HG03520 (cell line): ENCODE measurements around the gene ART4.

Source experiments
- ATAC-seq: cut with Tn5 transposase; IDR thresholded peaks from one replicate; pipeline ENCODE4 v1.9.1; 2021; ENCODE audit warnings: mild to moderate bottlenecking, moderate library complexity; ENCODE audit not compliant: unreplicated experiment

The ART4 gene

DNA sequence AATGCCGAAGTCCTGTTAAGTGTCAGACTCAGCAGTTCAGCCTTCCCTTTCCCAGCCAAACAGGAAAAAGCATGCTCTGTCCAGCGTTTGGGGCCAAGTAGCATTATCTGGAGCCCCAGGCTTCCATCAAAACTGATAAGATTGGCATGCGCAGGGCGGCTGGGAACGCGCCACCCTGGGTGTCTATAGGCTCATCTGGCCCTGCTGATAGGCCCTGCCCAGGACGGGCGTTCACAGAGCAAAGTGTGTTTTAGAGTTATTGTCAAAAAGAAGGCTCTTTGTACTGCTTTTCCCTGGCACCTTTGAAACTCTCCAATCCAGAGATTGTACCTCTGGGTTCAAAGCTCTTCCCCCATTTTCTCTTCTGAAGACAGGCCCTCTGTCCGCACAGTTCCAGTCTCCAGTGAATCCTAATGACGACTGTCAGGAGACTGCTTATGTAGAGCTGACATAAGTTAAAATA lies at the start of gene ART4:
ART4 (minus strand) TSS at position 102 of the 463 bp plus-strand sequence. CDS start 413 bp downstream, outside the sequence.
- no peak for ATAC-seq

GRCh38 chr12:14892726-14893505 lies 49.6 kb upstream of the ART4 start:
- ATAC-seq, result no peak

GRCh38 chr12:14890701-14891100 lies 47.4 kb upstream of the ART4 start:
- no peak for ATAC-seq

GRCh38 chr12:14886271-14886670 lies 42.9 kb upstream of the ART4 start:
- no peak for ATAC-seq

GRCh38 chr12:14885718-14886221 lies 42.4 kb upstream of the ART4 start, which contains the start of gene MGP:
Gene MGP, minus strand, starts transcription at chr12:14885854. Its CDS starts 63 bp downstream, at chr12:14885791.
- ATAC-seq, result no peak

DNA sequence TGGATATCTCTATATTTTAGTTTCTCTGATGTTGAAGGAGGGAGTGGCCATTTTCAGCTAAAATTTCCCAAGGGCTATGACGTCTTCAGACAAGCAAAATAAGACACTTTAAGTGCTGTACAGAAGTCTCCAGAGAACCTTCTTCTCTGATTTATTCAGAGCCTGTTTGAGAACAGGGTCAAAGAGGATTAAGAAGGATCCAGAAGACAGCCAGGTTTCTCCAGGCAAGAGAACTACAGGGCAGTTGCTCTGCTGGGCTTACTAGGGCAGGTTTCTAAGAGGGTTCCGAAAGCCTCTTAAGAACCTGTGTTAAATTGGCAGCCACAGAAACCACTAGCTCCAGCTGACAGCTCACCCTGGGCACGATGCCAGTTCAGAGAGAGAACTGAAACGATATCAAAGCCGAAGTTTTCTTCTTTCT lies 41.1 kb upstream of the ART4 start:
- ATAC-seq, result peak; percentile 96

DNA sequence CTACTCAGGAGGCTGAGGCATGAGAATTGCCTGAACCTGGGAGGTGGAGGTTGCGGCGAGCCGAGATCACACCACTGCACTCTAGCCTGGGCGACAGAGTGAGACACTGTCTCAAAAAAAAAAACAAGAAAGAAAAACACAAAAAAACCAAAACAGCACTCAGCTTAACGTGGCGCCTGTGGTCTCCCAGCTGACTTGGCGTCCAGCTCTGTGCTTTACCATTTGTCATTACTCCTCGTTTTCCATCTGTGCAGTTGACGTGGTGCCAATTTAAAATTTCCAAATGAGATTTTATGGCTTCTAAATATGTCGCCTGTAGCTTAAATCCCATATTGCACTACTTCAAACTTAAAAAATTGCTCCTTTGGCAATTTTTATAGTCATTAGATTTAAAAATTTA lies 40.4 kb upstream of the ART4 start:
- ATAC-seq, result no peak

DNA sequence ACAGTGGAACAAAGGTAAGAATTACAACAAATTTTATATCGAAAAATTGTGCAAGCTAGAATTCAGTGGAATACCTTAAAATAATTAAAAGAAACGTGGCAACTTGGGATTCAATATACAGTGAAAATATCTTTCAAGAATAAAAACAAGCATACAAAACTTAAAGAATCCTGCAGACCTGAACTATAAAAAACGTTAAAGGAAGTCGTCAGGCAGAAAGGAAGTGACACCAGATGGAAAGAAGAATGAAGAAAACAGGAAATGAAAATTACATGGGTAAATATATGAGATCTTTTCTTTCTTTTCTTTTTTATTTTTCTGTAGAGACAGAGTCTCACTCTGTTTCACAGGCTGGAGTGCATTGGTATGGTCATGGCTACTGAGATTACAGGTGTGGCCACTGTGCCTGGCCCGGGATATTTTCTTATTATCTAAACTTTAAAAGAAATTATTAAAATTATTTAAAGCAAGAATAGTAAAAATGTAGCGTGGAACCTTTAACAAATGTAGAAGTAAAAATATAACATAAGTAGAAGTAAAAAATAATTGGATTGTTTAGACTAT lies 37.6 kb upstream of the ART4 start:
- no peak for ATAC-seq

- ATAC-seq, result no peak
Measured at GRCh38 chr12:14879222-14879933, 36.1 kb upstream of the ART4 start.

- ATAC-seq, result no peak
Measured at GRCh38 chr12:14878488-14878887, 35.2 kb upstream of the ART4 start.

- no peak for ATAC-seq
Measured at GRCh38 chr12:14876833-14877232, 33.5 kb upstream of the ART4 start.

GRCh38 chr12:14874882-14875281 lies 31.6 kb upstream of the ART4 start:
- no peak for ATAC-seq

DNA sequence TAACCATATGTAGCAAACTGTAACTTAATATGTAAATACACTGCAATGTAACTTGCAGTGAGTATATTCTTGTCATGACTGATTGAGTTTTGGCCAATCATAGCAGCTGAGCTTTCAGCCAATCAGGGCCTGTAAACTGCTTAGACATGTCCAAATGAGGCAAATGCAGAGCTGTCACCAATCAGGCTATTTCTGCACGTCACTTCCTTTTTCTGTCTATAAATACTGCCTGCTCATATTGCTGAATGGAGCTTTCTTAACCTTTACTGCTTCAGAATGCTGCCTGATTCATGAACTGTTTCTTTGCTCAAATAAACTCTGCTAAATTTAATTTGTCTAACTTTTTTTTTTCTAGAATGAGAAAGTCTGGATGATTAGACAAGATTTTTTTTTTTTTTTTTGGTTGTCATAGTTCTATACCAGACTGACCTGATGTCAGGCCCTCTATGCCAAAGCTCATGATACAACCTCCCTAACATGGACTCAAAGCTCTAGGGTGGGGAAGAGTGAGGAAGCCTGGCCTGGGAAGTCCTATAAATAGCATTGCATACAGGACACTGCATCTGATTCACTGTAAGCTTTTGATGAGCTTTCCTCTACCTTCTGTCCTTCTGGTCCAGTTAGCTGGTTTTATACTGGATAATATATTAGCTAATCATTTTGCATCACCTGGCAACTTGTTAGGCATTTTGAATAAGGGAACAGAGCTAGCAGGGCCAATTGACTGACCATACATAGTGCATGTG lies 30.3 kb upstream of the ART4 start:
- ATAC-seq, result no peak

DNA sequence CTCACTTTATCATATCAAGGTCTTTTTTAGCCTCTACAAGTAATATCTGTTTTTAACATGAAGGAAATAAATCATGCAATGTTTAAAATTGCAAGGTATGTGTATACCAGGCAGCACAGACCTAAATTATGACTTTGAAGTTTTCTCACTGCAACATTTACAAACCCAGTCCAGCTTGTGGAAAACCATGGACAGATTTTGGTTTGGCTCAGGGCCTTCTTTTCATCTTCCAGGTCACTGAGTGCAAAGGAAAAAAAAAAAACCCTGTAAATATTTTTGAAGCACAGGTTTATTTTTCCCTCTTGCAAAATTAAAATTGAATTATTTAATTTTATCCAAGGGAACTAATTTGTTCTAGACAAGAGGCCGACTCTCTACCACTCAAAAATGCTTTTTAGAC lies 28.6 kb upstream of the ART4 start:
- ATAC-seq, result no peak

DNA sequence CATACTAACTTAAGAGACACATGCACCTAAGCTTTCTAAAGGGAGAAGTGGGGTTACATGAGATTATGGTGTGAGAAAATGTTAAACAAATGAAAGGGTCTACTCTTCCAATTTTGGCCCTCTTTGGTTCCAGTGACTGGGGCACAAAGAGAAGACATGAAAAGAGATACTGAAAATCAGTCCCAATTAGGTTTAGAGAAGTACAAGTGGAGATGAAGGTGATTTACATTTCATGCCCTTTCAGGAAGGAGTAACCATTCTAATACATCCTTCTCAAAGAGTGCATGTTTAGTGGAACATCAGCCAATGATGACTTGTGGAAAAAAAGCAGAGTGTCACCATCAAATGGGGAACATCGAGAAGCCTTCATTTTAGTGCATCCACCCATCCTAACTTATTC lies 27.9 kb upstream of the ART4 start:
- no peak for ATAC-seq

GRCh38 chr12:14868916-14869506 lies 25.7 kb upstream of the ART4 start:
- ATAC-seq, result no peak

DNA sequence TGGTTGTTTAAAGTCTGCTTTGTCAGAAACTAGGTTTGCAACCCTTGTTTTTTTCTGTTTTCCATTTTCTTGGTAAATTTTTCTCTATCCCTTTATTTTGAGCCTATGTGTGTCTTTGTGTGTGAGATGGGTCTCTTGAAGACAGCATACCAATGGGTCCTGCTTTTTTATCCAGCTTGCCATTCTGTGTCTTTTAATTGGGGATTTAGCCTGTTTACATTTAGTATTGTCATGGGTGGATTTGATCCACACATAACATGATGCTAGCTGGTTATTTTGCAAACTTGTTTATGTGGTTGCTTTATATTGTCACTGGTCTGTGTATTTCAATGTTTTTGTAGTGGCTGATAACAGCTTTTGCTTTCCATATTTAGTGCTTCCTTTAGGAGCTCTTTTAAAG lies 17.2 kb upstream of the ART4 start:
- ATAC-seq, result no peak

DNA sequence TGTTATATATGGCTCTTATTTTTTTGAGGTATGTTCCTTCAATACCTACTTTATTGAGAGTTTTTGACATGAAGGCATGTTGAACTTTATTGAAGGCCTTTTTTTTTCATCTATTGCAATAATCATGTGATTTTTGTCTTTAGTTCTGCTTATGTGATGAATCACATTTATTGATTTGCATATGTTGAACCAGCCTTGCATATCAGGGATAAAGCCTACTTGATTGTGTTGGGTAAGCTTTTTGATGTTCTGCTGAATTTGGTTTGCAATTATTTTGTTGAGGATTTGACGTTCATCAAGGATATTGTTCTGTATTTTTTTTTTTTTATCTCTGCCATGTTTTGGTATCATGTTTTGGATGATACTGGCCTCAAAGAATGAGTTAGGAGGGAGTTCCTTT lies 15.2 kb upstream of the ART4 start:
- no peak for ATAC-seq

GRCh38 chr12:14854586-14855183 lies 11.4 kb upstream of the ART4 start:
- ATAC-seq, result no peak

DNA sequence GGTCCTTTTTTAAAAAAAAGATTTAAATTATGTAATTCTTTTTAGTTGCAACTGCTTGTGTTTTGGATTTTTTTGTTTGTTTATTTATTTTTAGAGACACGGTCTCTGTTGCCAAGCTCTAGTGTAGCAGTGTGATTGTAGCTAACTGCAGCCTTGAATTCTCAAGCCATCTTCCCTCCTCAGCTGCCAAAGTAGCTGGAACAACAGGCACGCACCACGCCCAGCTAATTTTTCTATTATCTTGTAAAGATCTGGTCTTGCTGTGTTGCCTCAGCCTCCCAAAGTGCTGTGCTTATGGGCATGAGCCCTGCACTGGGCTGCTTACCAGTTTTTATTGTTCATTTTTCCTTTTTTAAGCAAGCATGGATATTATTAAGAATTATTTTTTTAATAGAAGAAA lies 10.6 kb upstream of the ART4 start:
- ATAC-seq, result no peak
